Measurements from ENCODE around the gene ZNF827.

Gene ZNF827

GRCh38 chr4:145878501-145879435 is 59.9 kb downstream of the ZNF827 start (continued):
- TF ChIP-seq ZNF621 (tag by site-specific recombination; IDR thresholded peaks at IDR 0.05), result no peak
- TF ChIP-seq ZNF843 (tag by site-specific recombination; IDR thresholded peaks at IDR 0.05), result peak; percentile 90
- TF ChIP-seq ZNF266 (tag by site-specific recombination; IDR thresholded peaks at IDR 0.05; ENCODE audit: low read depth), result no peak
- TF ChIP-seq TCF7L2 (IDR thresholded peaks at IDR 0.05; ENCODE audit: borderline replicate concordance, low read depth, low read length), result peak; percentile 84
- no peak for TF ChIP-seq ZNF324 (tag by site-specific recombination; IDR thresholded peaks at IDR 0.05)
- TF ChIP-seq ZNF664 (tag by site-specific recombination; IDR thresholded peaks at IDR 0.05), result peak; percentile 94
- TF ChIP-seq, protein P1, sequence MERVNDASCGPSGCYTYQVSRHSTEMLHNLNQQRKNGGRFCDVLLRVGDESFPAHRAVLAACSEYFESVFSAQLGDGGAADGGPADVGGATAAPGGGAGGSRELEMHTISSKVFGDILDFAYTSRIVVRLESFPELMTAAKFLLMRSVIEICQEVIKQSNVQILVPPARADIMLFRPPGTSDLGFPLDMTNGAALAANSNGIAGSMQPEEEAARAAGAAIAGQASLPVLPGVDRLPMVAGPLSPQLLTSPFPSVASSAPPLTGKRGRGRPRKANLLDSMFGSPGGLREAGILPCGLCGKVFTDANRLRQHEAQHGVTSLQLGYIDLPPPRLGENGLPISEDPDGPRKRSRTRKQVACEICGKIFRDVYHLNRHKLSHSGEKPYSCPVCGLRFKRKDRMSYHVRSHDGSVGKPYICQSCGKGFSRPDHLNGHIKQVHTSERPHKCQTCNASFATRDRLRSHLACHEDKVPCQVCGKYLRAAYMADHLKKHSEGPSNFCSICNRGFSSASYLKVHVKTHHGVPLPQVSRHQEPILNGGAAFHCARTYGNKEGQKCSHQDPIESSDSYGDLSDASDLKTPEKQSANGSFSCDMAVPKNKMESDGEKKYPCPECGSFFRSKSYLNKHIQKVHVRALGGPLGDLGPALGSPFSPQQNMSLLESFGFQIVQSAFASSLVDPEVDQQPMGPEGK (tag by site-specific recombination; IDR thresholded peaks at IDR 0.05), result peak; percentile 58
- TF ChIP-seq ZBTB6 (tag by site-specific recombination; IDR thresholded peaks at IDR 0.05), result no peak
- TF ChIP-seq ELK4 (IDR thresholded peaks at IDR 0.05; ENCODE audit: borderline replicate concordance, low read depth, low read length), result no peak
- no peak for TF ChIP-seq TRIM28 (IDR thresholded peaks at IDR 0.05; ENCODE audit: borderline replicate concordance, low read length)
- TF ChIP-seq MEIS1 (CRISPR knock-in tag; IDR thresholded peaks at IDR 0.05; ENCODE audit: borderline replicate concordance), result no peak
- no peak for TF ChIP-seq ZNF214 (tag by site-specific recombination; IDR thresholded peaks at IDR 0.05; ENCODE audit: borderline replicate concordance)
- TF ChIP-seq ZNF248 (tag by site-specific recombination; IDR thresholded peaks at IDR 0.05), result no peak
- no peak for TF ChIP-seq ZNF623 (tag by site-specific recombination; IDR thresholded peaks at IDR 0.05)
- TF ChIP-seq ZBTB48 (tag by site-specific recombination; IDR thresholded peaks at IDR 0.05), result no peak
- no peak for TF ChIP-seq ZBTB10 (tag by site-specific recombination; IDR thresholded peaks at IDR 0.05)
- TF ChIP-seq ZNF792 (tag by site-specific recombination; IDR thresholded peaks at IDR 0.05), result no peak
- TF ChIP-seq ZNF660 (tag by site-specific recombination; IDR thresholded peaks at IDR 0.05), result no peak
- TF ChIP-seq ZNF560 (tag by site-specific recombination; IDR thresholded peaks at IDR 0.05; ENCODE audit: borderline replicate concordance), result no peak
- no peak for TF ChIP-seq ZNF768 (tag by site-specific recombination; IDR thresholded peaks at IDR 0.05)
- TF ChIP-seq, protein P2, sequence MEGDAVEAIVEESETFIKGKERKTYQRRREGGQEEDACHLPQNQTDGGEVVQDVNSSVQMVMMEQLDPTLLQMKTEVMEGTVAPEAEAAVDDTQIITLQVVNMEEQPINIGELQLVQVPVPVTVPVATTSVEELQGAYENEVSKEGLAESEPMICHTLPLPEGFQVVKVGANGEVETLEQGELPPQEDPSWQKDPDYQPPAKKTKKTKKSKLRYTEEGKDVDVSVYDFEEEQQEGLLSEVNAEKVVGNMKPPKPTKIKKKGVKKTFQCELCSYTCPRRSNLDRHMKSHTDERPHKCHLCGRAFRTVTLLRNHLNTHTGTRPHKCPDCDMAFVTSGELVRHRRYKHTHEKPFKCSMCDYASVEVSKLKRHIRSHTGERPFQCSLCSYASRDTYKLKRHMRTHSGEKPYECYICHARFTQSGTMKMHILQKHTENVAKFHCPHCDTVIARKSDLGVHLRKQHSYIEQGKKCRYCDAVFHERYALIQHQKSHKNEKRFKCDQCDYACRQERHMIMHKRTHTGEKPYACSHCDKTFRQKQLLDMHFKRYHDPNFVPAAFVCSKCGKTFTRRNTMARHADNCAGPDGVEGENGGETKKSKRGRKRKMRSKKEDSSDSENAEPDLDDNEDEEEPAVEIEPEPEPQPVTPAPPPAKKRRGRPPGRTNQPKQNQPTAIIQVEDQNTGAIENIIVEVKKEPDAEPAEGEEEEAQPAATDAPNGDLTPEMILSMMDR (tag by site-specific recombination; IDR thresholded peaks at IDR 0.05), result no peak
- peak; percentile 60 for TF ChIP-seq ZBTB17 (tag by site-specific recombination; IDR thresholded peaks at IDR 0.05)
- TF ChIP-seq HOXA7 (CRISPR knock-in tag; IDR thresholded peaks at IDR 0.05; ENCODE audit: borderline replicate concordance), result no peak
- TF ChIP-seq ZNF677 (tag by site-specific recombination; IDR thresholded peaks at IDR 0.05), result no peak
- TF ChIP-seq ZNF157 (tag by site-specific recombination; IDR thresholded peaks at IDR 0.05), result no peak
- 0 out of 2 replicates have a peak, but pooled peaks have one; percentile 25 for TF ChIP-seq ZNF610 (tag by site-specific recombination; IDR thresholded peaks at IDR 0.05; ENCODE audit: borderline replicate concordance)
- TF ChIP-seq YY1 (tag by site-specific recombination; IDR thresholded peaks at IDR 0.05), result no peak
- no peak for TF ChIP-seq ZNF354C (tag by site-specific recombination; IDR thresholded peaks at IDR 0.05; ENCODE audit: borderline replicate concordance, low read depth)
- TF ChIP-seq ZNF747 (tag by site-specific recombination; IDR thresholded peaks at IDR 0.05), result no peak
- TF ChIP-seq PRDM6 (tag by site-specific recombination; IDR thresholded peaks at IDR 0.05), result peak; percentile 85

All from HEK293 (cell line).